Measurements from ENCODE around the gene ABHD17C.

ABHD17C gene

DNA sequence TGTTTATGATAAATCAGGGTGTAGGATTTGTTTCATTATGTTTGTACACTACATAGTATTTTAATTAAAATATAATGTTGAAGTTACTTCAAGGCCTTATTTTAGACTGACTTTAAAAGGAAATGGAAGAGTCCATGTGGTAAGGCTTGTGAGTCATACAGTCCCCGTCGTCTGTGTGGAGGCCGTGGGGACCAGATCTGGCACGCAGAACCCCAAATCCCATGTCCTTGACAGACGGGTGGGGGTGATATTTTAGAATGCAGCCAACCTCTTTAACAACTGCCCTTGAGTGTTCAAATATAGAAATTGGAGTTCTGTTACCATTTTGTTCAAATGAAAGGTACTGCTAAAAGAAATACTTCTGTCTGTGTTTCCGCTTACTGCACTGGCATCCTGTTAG is 35.8 kb downstream of the ABHD17C start:
- H3K9ac ChIP-seq: no peak overlapping the region
- no peak overlapping the region for H3K4me2 ChIP-seq (ENCODE audit: low read length)
- TF ChIP-seq, protein P1, sequence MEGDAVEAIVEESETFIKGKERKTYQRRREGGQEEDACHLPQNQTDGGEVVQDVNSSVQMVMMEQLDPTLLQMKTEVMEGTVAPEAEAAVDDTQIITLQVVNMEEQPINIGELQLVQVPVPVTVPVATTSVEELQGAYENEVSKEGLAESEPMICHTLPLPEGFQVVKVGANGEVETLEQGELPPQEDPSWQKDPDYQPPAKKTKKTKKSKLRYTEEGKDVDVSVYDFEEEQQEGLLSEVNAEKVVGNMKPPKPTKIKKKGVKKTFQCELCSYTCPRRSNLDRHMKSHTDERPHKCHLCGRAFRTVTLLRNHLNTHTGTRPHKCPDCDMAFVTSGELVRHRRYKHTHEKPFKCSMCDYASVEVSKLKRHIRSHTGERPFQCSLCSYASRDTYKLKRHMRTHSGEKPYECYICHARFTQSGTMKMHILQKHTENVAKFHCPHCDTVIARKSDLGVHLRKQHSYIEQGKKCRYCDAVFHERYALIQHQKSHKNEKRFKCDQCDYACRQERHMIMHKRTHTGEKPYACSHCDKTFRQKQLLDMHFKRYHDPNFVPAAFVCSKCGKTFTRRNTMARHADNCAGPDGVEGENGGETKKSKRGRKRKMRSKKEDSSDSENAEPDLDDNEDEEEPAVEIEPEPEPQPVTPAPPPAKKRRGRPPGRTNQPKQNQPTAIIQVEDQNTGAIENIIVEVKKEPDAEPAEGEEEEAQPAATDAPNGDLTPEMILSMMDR (IDR thresholded peaks at IDR 0.05): no peak
- H3K27ac ChIP-seq: no peak overlapping the region
- no peak overlapping the region for H2AFZ ChIP-seq
- H3K4me1 ChIP-seq: no peaks in the 10 kb centered on the region
- H3K79me2 ChIP-seq: no peaks in the 10 kb centered on the region
- H3K9me3 ChIP-seq (ENCODE audit: control insufficient read depth, low read length): no peaks in the 10 kb centered on the region
- H3K4me3 ChIP-seq (ENCODE audit: low read depth, low read length): no peak overlapping the region
- H3K27me3 ChIP-seq (ENCODE audit: control insufficient read depth, insufficient read depth, low read length): no peaks in the 10 kb centered on the region
- H3K36me3 ChIP-seq (ENCODE audit: control insufficient read depth, insufficient read depth, low read length): no peaks in the 10 kb centered on the region

DNA sequence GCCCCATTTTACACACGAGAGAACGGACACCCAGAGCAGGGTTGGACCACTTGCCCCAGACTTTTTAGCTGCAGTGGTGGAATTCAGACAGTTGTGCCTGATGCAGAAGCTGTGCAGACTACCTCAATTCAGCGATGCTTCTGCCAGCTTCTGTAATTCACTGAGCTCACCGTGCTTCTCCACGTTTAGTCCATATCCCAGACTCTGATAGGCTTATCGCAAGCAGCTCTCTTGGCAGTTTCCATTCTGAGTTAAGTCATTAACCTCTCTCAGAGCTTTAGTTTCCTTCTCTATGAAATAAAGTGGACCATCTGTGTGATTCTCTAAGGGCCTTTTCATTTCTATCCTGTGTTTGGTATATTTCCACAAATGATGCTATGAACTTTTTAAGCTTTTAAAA is 37.1 kb downstream of the ABHD17C start:
- no peak overlapping the region for H2AFZ ChIP-seq
- H3K4me3 ChIP-seq (ENCODE audit: low read depth, low read length): no peak overlapping the region
- TF ChIP-seq, protein P1 (IDR thresholded peaks at IDR 0.05): no peak
- H3K79me2 ChIP-seq: no peaks in the 10 kb centered on the region
- H3K9ac ChIP-seq: no peak overlapping the region
- H3K9me3 ChIP-seq (ENCODE audit: control insufficient read depth, low read length): no peaks in the 10 kb centered on the region
- no peaks in the 10 kb centered on the region for H3K36me3 ChIP-seq (ENCODE audit: control insufficient read depth, insufficient read depth, low read length)
- H3K4me2 ChIP-seq (ENCODE audit: low read length): no peak overlapping the region
- no peak overlapping the region for H3K27ac ChIP-seq
- H3K27me3 ChIP-seq (ENCODE audit: control insufficient read depth, insufficient read depth, low read length): no peaks in the 10 kb centered on the region
- H3K4me1 ChIP-seq: no peaks in the 10 kb centered on the region

DNA sequence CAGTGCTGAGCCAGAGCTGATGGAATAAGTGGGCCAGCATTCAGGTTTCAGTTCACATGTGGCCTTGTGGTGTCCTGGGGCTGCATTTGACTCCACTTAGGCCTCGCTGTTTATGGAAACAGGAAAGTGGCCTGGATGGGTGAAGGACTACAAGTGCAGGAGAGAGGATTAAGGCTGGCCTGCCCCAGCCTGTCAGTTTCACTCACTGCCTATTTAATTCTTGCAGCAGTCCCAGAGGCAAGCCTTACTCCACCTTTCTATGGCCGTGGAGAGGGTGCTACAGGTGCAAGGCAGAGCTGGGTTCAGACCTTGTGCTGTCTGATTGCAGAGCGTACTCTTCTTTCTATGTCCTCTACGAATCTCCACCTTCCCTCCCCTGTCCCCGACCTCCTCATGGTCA is 37.7 kb downstream of the ABHD17C start:
- no peak overlapping the region for H2AFZ ChIP-seq
- H3K4me3 ChIP-seq (ENCODE audit: low read depth, low read length): no peak overlapping the region
- no peaks in the 10 kb centered on the region for H3K36me3 ChIP-seq (ENCODE audit: control insufficient read depth, insufficient read depth, low read length)
- no peak overlapping the region for H3K9ac ChIP-seq
- H3K9me3 ChIP-seq (ENCODE audit: control insufficient read depth, low read length): no peaks in the 10 kb centered on the region
- no peak overlapping the region for H3K27ac ChIP-seq
- no peaks in the 10 kb centered on the region for H3K79me2 ChIP-seq
- no peaks in the 10 kb centered on the region for H3K27me3 ChIP-seq (ENCODE audit: control insufficient read depth, insufficient read depth, low read length)
- H3K4me1 ChIP-seq: no peaks in the 10 kb centered on the region
- TF ChIP-seq, protein P1 (IDR thresholded peaks at IDR 0.05): no peak
- H3K4me2 ChIP-seq (ENCODE audit: low read length): no peak overlapping the region

DNA sequence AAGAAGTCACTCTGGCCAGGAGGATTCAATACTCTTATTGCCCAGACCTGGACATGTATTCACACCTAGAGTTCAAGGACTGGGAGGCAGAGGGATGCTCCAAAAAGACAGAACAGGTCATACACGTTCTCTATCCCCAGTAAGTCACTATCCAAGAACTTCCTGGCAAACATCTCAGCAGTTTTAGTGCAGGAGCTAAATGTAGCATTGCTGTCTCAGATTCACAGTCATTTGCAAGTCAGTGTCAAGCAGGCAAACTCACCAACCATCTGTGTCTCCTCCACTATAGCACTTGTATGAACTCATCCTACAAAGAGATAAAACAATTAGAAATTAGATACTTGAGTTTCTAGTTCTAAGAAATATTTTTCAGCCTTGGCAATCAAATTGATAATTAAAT is 38.4 kb downstream of the ABHD17C start:
- H3K79me2 ChIP-seq: no peaks in the 10 kb centered on the region
- TF ChIP-seq, protein P1 (IDR thresholded peaks at IDR 0.05): no peak
- H3K27ac ChIP-seq: no peak overlapping the region
- H2AFZ ChIP-seq: no peak overlapping the region
- H3K4me1 ChIP-seq: no peaks in the 10 kb centered on the region
- no peak overlapping the region for H3K9ac ChIP-seq
- H3K27me3 ChIP-seq (ENCODE audit: control insufficient read depth, insufficient read depth, low read length): no peaks in the 10 kb centered on the region
- no peaks in the 10 kb centered on the region for H3K36me3 ChIP-seq (ENCODE audit: control insufficient read depth, insufficient read depth, low read length)
- H3K9me3 ChIP-seq (ENCODE audit: control insufficient read depth, low read length): no peaks in the 10 kb centered on the region
- no peak overlapping the region for H3K4me3 ChIP-seq (ENCODE audit: low read depth, low read length)
- no peak overlapping the region for H3K4me2 ChIP-seq (ENCODE audit: low read length)

DNA sequence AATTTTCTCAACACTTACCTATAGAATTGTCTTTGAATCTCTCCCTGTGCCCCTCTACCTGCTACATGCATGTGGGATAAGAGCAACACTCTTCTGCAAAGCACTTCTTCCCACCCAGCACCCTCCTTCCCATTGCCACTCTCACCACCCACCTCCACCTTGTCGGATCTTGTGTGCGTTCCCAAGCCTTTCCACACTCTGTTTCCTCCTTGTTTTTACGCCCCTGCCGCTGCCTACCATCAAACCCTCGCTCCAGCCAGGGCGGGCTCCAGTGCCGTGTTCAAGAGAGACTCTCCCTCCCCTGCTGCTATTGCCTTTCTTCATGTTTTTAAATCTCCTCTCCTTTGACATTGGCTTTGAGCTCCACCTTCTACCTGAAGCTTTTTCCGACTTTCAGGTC is 40.2 kb downstream of the ABHD17C start:
- no peaks in the 10 kb centered on the region for H3K79me2 ChIP-seq
- H3K9ac ChIP-seq: no peak overlapping the region
- TF ChIP-seq, protein P1 (IDR thresholded peaks at IDR 0.05): no peak
- no peaks in the 10 kb centered on the region for H3K36me3 ChIP-seq (ENCODE audit: control insufficient read depth, insufficient read depth, low read length)
- no peak overlapping the region for H3K4me3 ChIP-seq (ENCODE audit: low read depth, low read length)
- no peaks in the 10 kb centered on the region for H3K4me1 ChIP-seq
- H3K27me3 ChIP-seq (ENCODE audit: control insufficient read depth, insufficient read depth, low read length): no peaks in the 10 kb centered on the region
- no peaks in the 10 kb centered on the region for H3K9me3 ChIP-seq (ENCODE audit: control insufficient read depth, low read length)
- H2AFZ ChIP-seq: no peak overlapping the region
- H3K4me2 ChIP-seq (ENCODE audit: low read length): no peak overlapping the region
- no peak overlapping the region for H3K27ac ChIP-seq
